Measurements from ENCODE around the gene TBX4. TPM values are rescaled to one million over a fixed set of nuclear protein-coding genes. Genes with fewer than 3 reads are reported as not detected.

Gene TBX4
- total and polyA plus RNA-seq, 2 experiments from 2014 or later: not detected

- Histone ChIP-seq H3K27ac (no peak overlapping the region), H2AFZ (no peak overlapping the region), H3K9me3 (ENCODE audit: low read depth) (no peaks in the 10 kb centered on the region), H3K36me3 (ENCODE audit: low read depth) (no peaks in the 10 kb centered on the region), H3K79me2 (ENCODE audit: insufficient read depth) (no peaks in the 10 kb centered on the region), H3K27me3 (replicated peaks; ENCODE audit: insufficient read depth) (no peaks in the 10 kb centered on the region), H3F3A (ENCODE audit: insufficient read depth) (peaks cover 4% of the 10 kb centered on the region; the same call in 1 of the 2 replicates), H3K4me2 (ENCODE audit: unreplicated experiment) (no peak overlapping the region), H3K9me2 (ENCODE audit: insufficient read depth) (no peaks in the 10 kb centered on the region), H3K4me3 (no peak overlapping the region), H3K4me1 (ENCODE audit: insufficient read depth) (peaks cover 12% of the 10 kb centered on the region), H3K9ac (no peak overlapping the region), H4K20me1 (ENCODE audit: insufficient read depth) (no peaks in the 10 kb centered on the region)
- WGBS, 2 experiments (ENCODE audit: low coverage in 1 of 2, low lambda C conversion rate in 2 of 2, missing lambda C conversion rate in 2 of 2): 79 to 83% methylated on average over 19 to 25 of the region's 25 CpGs
- no peak for TF ChIP-seq EZH2phosphoT487 (IDR thresholded peaks at IDR 0.05; ENCODE audit: insufficient read depth, low read depth)
- no peak for TF ChIP-seq EZH2 (IDR thresholded peaks at IDR 0.05; ENCODE audit: insufficient read depth, poor library complexity, severe bottlenecking)
- in situ Hi-C loops (cut with MboI): no loop called here
- no peak for DNase-seq
Measured at GRCh38 chr17:61479493-61480413, 27.5 kb downstream of the TBX4 start.

- H3K4me1 ChIP-seq (ENCODE audit: insufficient read depth): peaks cover 6% of the 10 kb centered on the region
- no peak for DNase-seq
- no peak overlapping the region for H3K4me2 ChIP-seq (ENCODE audit: unreplicated experiment)
- H3F3A ChIP-seq (ENCODE audit: insufficient read depth): no peaks in the 10 kb centered on the region
- no peaks in the 10 kb centered on the region for H4K20me1 ChIP-seq (ENCODE audit: insufficient read depth)
- H3K4me3 ChIP-seq: no peak overlapping the region
- no peaks in the 10 kb centered on the region for H3K36me3 ChIP-seq (ENCODE audit: low read depth)
- in situ Hi-C loops (cut with MboI): no loop called here
- no peak overlapping the region for H3K27ac ChIP-seq
- H3K9me2 ChIP-seq (ENCODE audit: insufficient read depth): no peaks in the 10 kb centered on the region
- no peaks in the 10 kb centered on the region for H3K9me3 ChIP-seq (ENCODE audit: low read depth)
- no peaks in the 10 kb centered on the region for H3K79me2 ChIP-seq (ENCODE audit: insufficient read depth)
- TF ChIP-seq EZH2 (IDR thresholded peaks at IDR 0.05; ENCODE audit: insufficient read depth, poor library complexity, severe bottlenecking) (no peak), EZH2phosphoT487 (IDR thresholded peaks at IDR 0.05; ENCODE audit: insufficient read depth, low read depth) (no peak)
- no peak overlapping the region for H2AFZ ChIP-seq
- WGBS, 2 experiments (ENCODE audit: low coverage in 1 of 2, low lambda C conversion rate in 2 of 2, missing lambda C conversion rate in 2 of 2): 54 to 55% methylated on average over 5 of the region's 5 CpGs
- H3K9ac ChIP-seq: no peak overlapping the region
- H3K27me3 ChIP-seq (replicated peaks; ENCODE audit: insufficient read depth): no peaks in the 10 kb centered on the region
Measured at GRCh38 chr17:61480414-61480807, 28.2 kb downstream of the TBX4 start.

- Histone ChIP-seq H3F3A (ENCODE audit: insufficient read depth) (no peaks in the 10 kb centered on the region), H3K9ac (no peak overlapping the region), H3K4me3 (no peak overlapping the region), H3K27ac (no peak overlapping the region), H3K79me2 (ENCODE audit: insufficient read depth) (no peaks in the 10 kb centered on the region), H3K9me2 (ENCODE audit: insufficient read depth) (no peaks in the 10 kb centered on the region), H2AFZ (no peak overlapping the region), H4K20me1 (ENCODE audit: insufficient read depth) (no peaks in the 10 kb centered on the region), H3K36me3 (ENCODE audit: low read depth) (no peaks in the 10 kb centered on the region), H3K27me3 (replicated peaks; ENCODE audit: insufficient read depth) (no peaks in the 10 kb centered on the region), H3K9me3 (ENCODE audit: low read depth) (no peaks in the 10 kb centered on the region), H3K4me1 (ENCODE audit: insufficient read depth) (no peaks in the 10 kb centered on the region), H3K4me2 (ENCODE audit: unreplicated experiment) (no peak overlapping the region)
- DNase-seq: no peak
- in situ Hi-C loops (cut with MboI): no loop called here
- WGBS, 2 experiments (ENCODE audit: low coverage in 1 of 2, low lambda C conversion rate in 2 of 2, missing lambda C conversion rate in 2 of 2): 91 to 98% methylated on average over 5 of the region's 5 CpGs
- TF ChIP-seq EZH2 (IDR thresholded peaks at IDR 0.05; ENCODE audit: insufficient read depth, poor library complexity, severe bottlenecking) (no peak), EZH2phosphoT487 (IDR thresholded peaks at IDR 0.05; ENCODE audit: insufficient read depth, low read depth) (no peak)
Measured at GRCh38 chr17:61481421-61481820, 29.2 kb downstream of the TBX4 start.

- in situ Hi-C loops (cut with MboI): no loop called here
Measured at GRCh38 chr17:61482467-61482866, 30.2 kb downstream of the TBX4 start.

More at GRCh38 chr17:61482467-61482866, 30.2 kb downstream of the TBX4 start:
- 77 to 83% methylated on average over 8 of the region's 8 CpGs for WGBS, 2 experiments (ENCODE audit: low coverage in 1 of 2, low lambda C conversion rate in 2 of 2, missing lambda C conversion rate in 2 of 2)
- Histone ChIP-seq H3K9me2 (ENCODE audit: insufficient read depth) (no peaks in the 10 kb centered on the region), H3K27me3 (replicated peaks; ENCODE audit: insufficient read depth) (no peaks in the 10 kb centered on the region), H3K4me1 (ENCODE audit: insufficient read depth) (no peaks in the 10 kb centered on the region), H3K9me3 (ENCODE audit: low read depth) (no peaks in the 10 kb centered on the region), H3K36me3 (ENCODE audit: low read depth) (no peaks in the 10 kb centered on the region), H4K20me1 (ENCODE audit: insufficient read depth) (no peaks in the 10 kb centered on the region), H2AFZ (no peak overlapping the region), H3F3A (ENCODE audit: insufficient read depth) (no peaks in the 10 kb centered on the region), H3K27ac (no peak overlapping the region), H3K4me2 (ENCODE audit: unreplicated experiment) (no peak overlapping the region), H3K9ac (no peak overlapping the region), H3K79me2 (ENCODE audit: insufficient read depth) (no peaks in the 10 kb centered on the region), H3K4me3 (no peak overlapping the region)
- TF ChIP-seq EZH2phosphoT487 (IDR thresholded peaks at IDR 0.05; ENCODE audit: insufficient read depth, low read depth) (no peak), EZH2 (IDR thresholded peaks at IDR 0.05; ENCODE audit: insufficient read depth, poor library complexity, severe bottlenecking) (no peak)
- DNase-seq: no peak
